ENCODE results near the gene CLTC. TPM values are rescaled to one million over a fixed set of nuclear protein-coding genes. Genes with fewer than 3 reads are reported as not detected.

The CLTC gene
- total RNA-seq, 1 donor from 2014 or later, result 314 TPM

- Mint-ChIP-seq H3K27ac (ENCODE audit: unreplicated experiment) (no peak overlapping the region), H3K4me3 (ENCODE audit: unreplicated experiment) (no peak overlapping the region), H3K27me3 (ENCODE audit: low read depth) (no peaks in the 10 kb centered on the region), H3K9me3 (ENCODE audit: low read depth) (no peaks in the 10 kb centered on the region), H3K36me3 (ENCODE audit: low read depth) (no peaks in the 10 kb centered on the region), H3K4me1 (ENCODE audit: low read depth) (peaks cover 30% of the 10 kb centered on the region)
- TF ChIP-seq CTCF (IDR thresholded peaks at IDR 0.05), result no peak
- no peak for DNase-seq (ENCODE audit: low spot score)
Measured at GRCh38 chr17:59617156-59617732, 2.5 kb upstream of the CLTC start.

GRCh38 chr17:59619035-59619297, 729 bp upstream of the CLTC start:
- peak overlapping the region; percentile 96 for H3K4me3 Mint-ChIP-seq (ENCODE audit: unreplicated experiment)
- H3K4me1 Mint-ChIP-seq (ENCODE audit: low read depth), result peaks cover 46% of the 10 kb centered on the region
- H3K27me3 Mint-ChIP-seq (ENCODE audit: low read depth), result no peaks in the 10 kb centered on the region
- TF ChIP-seq CTCF (IDR thresholded peaks at IDR 0.05), result no peak
- H3K27ac Mint-ChIP-seq (ENCODE audit: unreplicated experiment), result peak overlapping the region; percentile 100
- no peaks in the 10 kb centered on the region for H3K9me3 Mint-ChIP-seq (ENCODE audit: low read depth)
- no peaks in the 10 kb centered on the region for H3K36me3 Mint-ChIP-seq (ENCODE audit: low read depth)
- no peak for DNase-seq (ENCODE audit: low spot score)

DNA sequence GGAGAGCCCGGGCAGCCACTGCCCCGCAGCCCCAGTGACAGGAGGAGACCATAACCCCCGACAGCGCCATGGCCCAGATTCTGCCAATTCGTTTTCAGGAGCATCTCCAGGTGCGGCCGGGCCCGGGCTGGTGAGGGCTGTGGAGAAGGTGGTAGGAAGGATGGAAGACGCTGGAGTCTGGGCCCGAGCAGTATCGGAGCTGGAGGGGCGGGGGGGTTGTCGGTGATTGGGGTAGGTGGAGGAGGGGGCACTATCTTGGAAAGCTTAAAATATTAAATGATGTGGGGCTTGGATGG, 317 bp downstream of the CLTC start:
- Mint-ChIP-seq H3K4me3 (ENCODE audit: unreplicated experiment) (peak overlapping the region; percentile 96), H3K9me3 (ENCODE audit: low read depth) (no peaks in the 10 kb centered on the region), H3K27me3 (ENCODE audit: low read depth) (no peaks in the 10 kb centered on the region), H3K4me1 (ENCODE audit: low read depth) (peaks cover 47% of the 10 kb centered on the region), H3K36me3 (ENCODE audit: low read depth) (no peaks in the 10 kb centered on the region), H3K27ac (ENCODE audit: unreplicated experiment) (peak overlapping the region; percentile 100)
- no peak for TF ChIP-seq CTCF (IDR thresholded peaks at IDR 0.05)
- no peak for DNase-seq (ENCODE audit: low spot score)

DNA sequence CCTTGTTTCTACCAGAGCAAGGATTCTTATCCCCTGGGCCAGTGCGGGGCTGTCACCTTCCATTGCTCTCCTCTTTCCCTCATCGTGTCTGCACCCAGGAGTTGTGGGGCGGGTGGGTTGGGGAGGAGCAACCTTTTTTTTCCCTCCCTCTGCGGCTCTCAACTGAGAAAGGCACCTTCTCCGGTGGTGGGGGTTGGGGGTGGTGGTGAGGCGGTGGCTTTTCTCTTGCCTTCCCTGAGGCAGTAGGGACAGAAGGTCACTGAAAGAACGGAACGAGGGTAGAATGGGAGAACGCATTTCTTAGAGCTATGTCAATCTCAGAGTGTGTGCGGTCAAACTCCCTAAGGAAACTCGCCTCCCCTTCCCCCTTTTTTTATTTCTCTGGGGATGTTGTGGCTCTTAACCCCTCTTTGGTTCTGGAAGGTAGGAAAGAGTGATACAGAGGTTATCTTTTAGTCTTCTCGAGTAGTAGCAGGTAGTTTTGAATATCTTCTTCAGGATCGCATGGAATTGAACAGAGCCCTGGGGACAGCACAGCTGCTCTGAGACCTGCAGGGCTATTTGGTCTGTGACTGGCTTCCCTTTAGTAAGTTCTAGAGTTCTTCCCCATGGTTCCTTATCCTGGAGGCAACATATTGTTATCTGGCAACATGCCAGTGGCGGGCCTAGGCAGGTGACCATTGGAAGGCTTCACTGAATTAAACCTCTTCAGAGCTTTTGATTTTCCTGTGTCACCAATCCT, 994 bp downstream of the CLTC start:
- Mint-ChIP-seq H3K36me3 (ENCODE audit: low read depth) (peaks cover 1% of the 10 kb centered on the region), H3K27ac (ENCODE audit: unreplicated experiment) (peak overlapping the region; percentile 100), H3K9me3 (ENCODE audit: low read depth) (no peaks in the 10 kb centered on the region), H3K27me3 (ENCODE audit: low read depth) (no peaks in the 10 kb centered on the region), H3K4me3 (ENCODE audit: unreplicated experiment) (peak overlapping the region; percentile 96), H3K4me1 (ENCODE audit: low read depth) (peaks cover 47% of the 10 kb centered on the region)
- no peak for DNase-seq (ENCODE audit: low spot score)
- TF ChIP-seq CTCF (IDR thresholded peaks at IDR 0.05), result no peak

GRCh38 chr17:59621771-59622170, 2.1 kb downstream of the CLTC start:
- no peaks in the 10 kb centered on the region for H3K27me3 Mint-ChIP-seq (ENCODE audit: low read depth)
- no peak for DNase-seq (ENCODE audit: low spot score)
- peak overlapping the region; percentile 96 for H3K4me3 Mint-ChIP-seq (ENCODE audit: unreplicated experiment)
- no peaks in the 10 kb centered on the region for H3K9me3 Mint-ChIP-seq (ENCODE audit: low read depth)
- peaks cover 55% of the 10 kb centered on the region for H3K4me1 Mint-ChIP-seq (ENCODE audit: low read depth)
- no peak for TF ChIP-seq CTCF (IDR thresholded peaks at IDR 0.05)
- H3K36me3 Mint-ChIP-seq (ENCODE audit: low read depth), result peaks cover 1% of the 10 kb centered on the region
- H3K27ac Mint-ChIP-seq (ENCODE audit: unreplicated experiment), result peak overlapping the region; percentile 91
